A549 treated with DMSO at 1 μM for 4 hours (cell line): ENCODE measurements around the gene NFIL3. TPM values are rescaled to one million over a fixed set of nuclear protein-coding genes. Genes with fewer than 3 reads are reported as not detected.

Experiments
- total RNA-seq: library from RNA; stranded (reverse); fragments of 200-300 nt; extraction: Qiagen RNA extraction; gene quantifications from 5 replicates; pipeline ENCODE4 v1.2.3, GENCODE V29; 2022; ENCODE audit warnings: low read depth

NFIL3 gene
- total RNA-seq: 12.3 to 14.3 TPM (median 13.7 TPM) in 5 replicates

GRCh38 chr9:91423785-91424402, at the start of gene NFIL3:
TSS of gene NFIL3 (minus strand) at chr9:91423832. CDS start at chr9:91410734, 13,098 bp downstream.

GRCh38 chr9:91361291-91362050, 62.2 kb downstream of the NFIL3 start, which contains the start of gene AUH:
TSS of gene AUH (minus strand) at chr9:91361918. CDS start at chr9:91361889, 29 bp downstream.

Other genes starting within 250 kb of the NFIL3 start
- gene AUH, start 61.9 kb downstream of the NFIL3 start, total RNA-seq: 6.8 to 12.2 TPM (median 10.5 TPM) in 5 replicates